Thoracic aorta (tissue), 2 donors: ENCODE data around the gene ZNF142. TPM values are rescaled to one million over a fixed set of nuclear protein-coding genes. Genes with fewer than 3 reads are reported as not detected.

Experiments
- ATAC-seq: fragments of 150-250 bp; one replicate; pipeline ENCODE4 v1.8.0; 2017; ENCODE audit warnings: low read depth; ENCODE audit not compliant: insufficient number of reproducible peaks, low FRiP score
- DNase-seq: peaks from one replicate; pipeline ENCODE4 v3.0.0-alpha.2; 2020; ENCODE audit warnings: low spot score
- H3K27ac ChIP-seq, 2 donors: fragments of 200-600 bp; sonication (generic); 1 replicate in 1 of 2; 2 replicates in 1 of 2; pipeline ENCODE4 v1.5.1; 2016; ENCODE audit warnings: mild to moderate bottlenecking in 2 of 2, moderate library complexity in 2 of 2
- H3K27me3 ChIP-seq: fragments of 200-600 bp; sonication (generic); replicated peaks from 2 replicates; pipeline ENCODE4 v1.6.0; 2016; ENCODE audit warnings: mild to moderate bottlenecking; ENCODE audit not compliant: insufficient read depth
- H3K36me3 ChIP-seq: fragments of 200-600 bp; sonication (generic); one replicate; pipeline ENCODE4 v1.5.1; 2016
- H3K4me1 ChIP-seq, 2 donors: fragments of 200-600 bp; sonication (generic); 1 replicate in 1 of 2; 2 replicates in 1 of 2; pipeline versions ENCODE4 v1.5.1 to v1.6.0; 2016; ENCODE audit warnings: low read depth in 2 of 2, mild to moderate bottlenecking in 1 of 2; ENCODE audit not compliant: control insufficient read depth in 1 of 2
- H3K4me3 ChIP-seq: fragments of 200-600 bp; sonication (generic); 2 replicates; pipeline ENCODE4 v1.5.1; 2016; ENCODE audit warnings: mild to moderate bottlenecking
- H3K9me3 ChIP-seq: fragments of 200-600 bp; sonication (generic); 2 replicates; pipeline ENCODE4 v1.5.1; 2016
- CTCF ChIP-seq: fragments of 200-600 bp; sonication (generic); IDR thresholded peaks from one replicate; pipeline ENCODE4 v1.5.1; 2019; ENCODE audit warnings: antibody characterized with exemption
- total RNA-seq, 2 donors: library from RNA; depleted of rRNA; stranded (reverse); fragments of >200 nt; gene quantifications; one replicate each; pipeline versions ENCODE4 v1.1.0 to v1.2.3, GENCODE V29; 2016

The ZNF142 gene
- total RNA-seq, 2 donors from 2014 or later, result 27.9 to 47.9 TPM

GRCh38 chr2:218642121-218642656 is 17.2 kb downstream of the ZNF142 start:
- H3K4me1 ChIP-seq, result no peaks in the 10 kb centered on the region
- H3K36me3 ChIP-seq, result peaks cover 79% of the 10 kb centered on the region
- TF ChIP-seq CTCF, result no peak
- no peaks in the 10 kb centered on the region for H3K27me3 ChIP-seq
- no peak overlapping the region for H3K4me3 ChIP-seq
- DNase-seq, result no peak
- H3K27ac ChIP-seq, result no peak overlapping the region
- ATAC-seq, result no peak
- no peaks in the 10 kb centered on the region for H3K9me3 ChIP-seq

DNA sequence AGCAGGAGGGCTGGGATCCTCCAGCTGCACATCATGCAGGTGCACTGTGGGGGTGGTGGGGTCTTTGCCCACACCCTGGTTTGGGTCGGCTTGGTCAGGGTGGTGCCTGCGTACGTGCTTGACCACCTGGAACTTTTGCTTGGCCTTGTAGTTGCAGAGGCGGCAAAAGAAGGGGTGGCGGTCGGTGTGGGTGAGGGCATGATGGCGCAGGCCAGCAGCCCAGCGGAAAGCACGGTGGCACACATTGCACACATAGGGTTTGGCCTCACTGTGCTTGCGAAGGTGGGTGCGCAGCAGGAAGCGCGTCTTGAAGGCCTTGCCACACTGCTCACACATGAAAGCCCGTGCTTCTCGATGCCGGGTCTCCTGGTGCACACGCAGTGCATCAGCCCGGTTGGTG is 21.1 kb downstream of the ZNF142 start:
- H3K27ac ChIP-seq, result no peak overlapping the region
- no peaks in the 10 kb centered on the region for H3K9me3 ChIP-seq
- no peaks in the 10 kb centered on the region for H3K27me3 ChIP-seq
- H3K36me3 ChIP-seq, result peaks cover 74% of the 10 kb centered on the region
- DNase-seq (no peak), ATAC-seq (no peak)
- no peaks in the 10 kb centered on the region for H3K4me1 ChIP-seq
- H3K4me3 ChIP-seq, result no peak overlapping the region
- TF ChIP-seq CTCF, result no peak

- Histone ChIP-seq H3K27ac (no peak overlapping the region), H3K9me3 (no peaks in the 10 kb centered on the region), H3K27me3 (no peaks in the 10 kb centered on the region), H3K36me3 (peaks cover 58% of the 10 kb centered on the region), H3K4me3 (no peak overlapping the region), H3K4me1 (no peaks in the 10 kb centered on the region)
- no peak for ATAC-seq
- no peak for TF ChIP-seq CTCF
- DNase-seq, result no peak
Observed at GRCh38 chr2:218635719-218636118, 23.7 kb downstream of the ZNF142 start.

GRCh38 chr2:218631837-218632236 is 27.6 kb downstream of the ZNF142 start:
- TF ChIP-seq CTCF, result no peak
- DNase-seq, result no peak
- Histone ChIP-seq H3K27ac (no peak overlapping the region), H3K4me3 (no peak overlapping the region), H3K9me3 (no peaks in the 10 kb centered on the region), H3K27me3 (no peaks in the 10 kb centered on the region), H3K36me3 (peaks cover 24% of the 10 kb centered on the region), H3K4me1 (no peaks in the 10 kb centered on the region)
- ATAC-seq, result no peak

- Histone ChIP-seq H3K9me3 (no peaks in the 10 kb centered on the region), H3K27ac (no peak overlapping the region), H3K4me1 (no peaks in the 10 kb centered on the region), H3K4me3 (no peak overlapping the region), H3K27me3 (no peaks in the 10 kb centered on the region), H3K36me3 (no peaks in the 10 kb centered on the region)
- no peak for TF ChIP-seq CTCF
- DNase-seq, result no peak
- ATAC-seq, result no peak
Observed at GRCh38 chr2:218627939-218628338, 31.5 kb downstream of the ZNF142 start.
